ENCODE data around the gene SEL1L3.

GRCh38 chr4:25792876-25793275 is 69.9 kb downstream of the SEL1L3 start:
- TF ChIP-seq CTCF (IDR thresholded peaks at IDR 0.05 in 4 of 5, conservative IDR thresholded peaks at IDR 0.05 in 1 of 5) (no peak), POLR2A (IDR thresholded peaks at IDR 0.05) (no peak)

All from gastrocnemius medialis (tissue), 4 donors.